Activated naive CD4-positive, alpha-beta T cell treated with anti-CD3 and anti-CD28 coated beads, Interleukin-2, amount 10 ng/mL, durations not matched to agents 7 days and 5 days (primary cell): ENCODE measurements around the gene GDAP2.
"Not testable (repeated sequence)": the region's sequence is repeated elsewhere in the genome, so short reads cannot be mapped to it uniquely, and the experiment has no call there.

Source experiments
- CTCF ChIA-PET: fragments of 350-600 bp; sonication (Branson Sonifier 250); formaldehyde crosslinking; loops from one replicate; lab custom pipeline; 2021; ENCODE audit warnings: antibody characterized with exemption; lab: Charles Lee
- DNase-seq: peaks from one replicate; pipeline ENCODE4 v3.0.0-alpha.2; 2020
- H3K27ac Mint-ChIP-seq: one replicate; pipeline ENCODE4 v1.8.0; 2021; ENCODE audit warnings: mild to moderate bottlenecking, moderate library complexity, mixed read lengths
- H3K27me3 Mint-ChIP-seq: one replicate; pipeline ENCODE4 v1.8.0; 2021; ENCODE audit warnings: mild to moderate bottlenecking, mixed read lengths
- H3K36me3 Mint-ChIP-seq: one replicate; pipeline ENCODE4 v1.8.0; 2021; ENCODE audit warnings: mixed read lengths
- H3K4me1 Mint-ChIP-seq: one replicate; pipeline ENCODE4 v1.8.0; 2021; ENCODE audit warnings: mixed read lengths
- H3K4me3 Mint-ChIP-seq: one replicate; pipeline ENCODE4 v1.8.0; 2021; ENCODE audit warnings: mild to moderate bottlenecking, moderate library complexity, mixed read lengths
- H3K9me3 Mint-ChIP-seq: one replicate; pipeline ENCODE4 v1.8.0; 2021; ENCODE audit warnings: mixed read lengths

The GDAP2 gene

GRCh38 chr1:117886101-117886795 lies 43.2 kb downstream of the GDAP2 start:
- DNase-seq: no peak
- H3K27me3 Mint-ChIP-seq: no peaks in the 10 kb centered on the region
- H3K36me3 Mint-ChIP-seq: peaks cover 10% of the 10 kb centered on the region
- no peak overlapping the region for H3K4me3 Mint-ChIP-seq
- CTCF ChIA-PET: interaction anchor here (1.8 kb wide), 1 partner anchor 9 kb away, joined by 4 read pairs; no protein-coding TSS in a partner anchor
- H3K9me3 Mint-ChIP-seq: no peaks in the 10 kb centered on the region
- H3K4me1 Mint-ChIP-seq: peaks cover 9% of the 10 kb centered on the region
- no peak overlapping the region for H3K27ac Mint-ChIP-seq

GRCh38 chr1:117883616-117884015 lies 45.8 kb downstream of the GDAP2 start:
- H3K9me3 Mint-ChIP-seq: no peaks in the 10 kb centered on the region
- H3K4me3 Mint-ChIP-seq: no peak overlapping the region
- H3K27me3 Mint-ChIP-seq: no peaks in the 10 kb centered on the region
- H3K4me1 Mint-ChIP-seq: peaks cover 9% of the 10 kb centered on the region
- peaks cover 19% of the 10 kb centered on the region for H3K36me3 Mint-ChIP-seq
- no peak overlapping the region for H3K27ac Mint-ChIP-seq
- DNase-seq: no peak
- CTCF ChIA-PET: interaction anchor here (0.8 to 0.9 kb wide), 2 partner anchors 11 to 13 kb away, joined by 3 read pairs; no protein-coding TSS in a partner anchor

DNA sequence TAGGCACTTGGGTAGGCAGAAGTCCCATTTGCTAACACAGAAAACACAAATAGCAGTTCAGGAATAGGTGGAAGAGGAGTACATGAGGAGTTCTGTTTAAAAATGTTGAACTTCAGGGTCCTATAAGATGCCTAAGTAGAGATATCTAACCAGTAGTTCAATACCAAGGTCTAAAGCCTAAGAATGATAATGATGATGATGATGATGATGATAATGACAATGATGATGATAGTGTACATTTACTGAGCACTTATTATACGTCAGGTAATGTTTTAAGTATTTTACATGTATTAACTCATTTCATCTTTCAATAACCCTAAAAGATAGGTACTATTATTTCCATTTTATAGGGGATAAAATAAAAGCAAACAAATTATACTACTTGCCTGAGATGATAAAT lies 50.1 kb downstream of the GDAP2 start:
- CTCF ChIA-PET: no interaction called here
- Mint-ChIP-seq H3K4me3 (no peak overlapping the region), H3K9me3 (peaks cover 2% of the 10 kb centered on the region), H3K4me1 (no peaks in the 10 kb centered on the region), H3K36me3 (peaks cover 46% of the 10 kb centered on the region), H3K27me3 (no peaks in the 10 kb centered on the region), H3K27ac (no peak overlapping the region)
- DNase-seq: no peak

- Mint-ChIP-seq H3K27me3 (no peaks in the 10 kb centered on the region), H3K4me1 (no peaks in the 10 kb centered on the region), H3K9me3 (peaks cover 7% of the 10 kb centered on the region), H3K27ac (no peak overlapping the region), H3K36me3 (peaks cover 54% of the 10 kb centered on the region), H3K4me3 (no peak overlapping the region)
- CTCF ChIA-PET: no interaction called here
- no peak for DNase-seq
These were observed 51.6 kb downstream of the GDAP2 start for GRCh38 chr1:117877823-117878222.

GRCh38 chr1:117871013-117871412 lies 58.4 kb downstream of the GDAP2 start:
- no peak for DNase-seq
- Mint-ChIP-seq H3K9me3 (peaks cover 5% of the 10 kb centered on the region), H3K4me3 (no peak overlapping the region), H3K27me3 (no peaks in the 10 kb centered on the region), H3K27ac (no peak overlapping the region), H3K36me3 (peaks cover 66% of the 10 kb centered on the region), H3K4me1 (no peaks in the 10 kb centered on the region)
- CTCF ChIA-PET: no interaction called here

DNA sequence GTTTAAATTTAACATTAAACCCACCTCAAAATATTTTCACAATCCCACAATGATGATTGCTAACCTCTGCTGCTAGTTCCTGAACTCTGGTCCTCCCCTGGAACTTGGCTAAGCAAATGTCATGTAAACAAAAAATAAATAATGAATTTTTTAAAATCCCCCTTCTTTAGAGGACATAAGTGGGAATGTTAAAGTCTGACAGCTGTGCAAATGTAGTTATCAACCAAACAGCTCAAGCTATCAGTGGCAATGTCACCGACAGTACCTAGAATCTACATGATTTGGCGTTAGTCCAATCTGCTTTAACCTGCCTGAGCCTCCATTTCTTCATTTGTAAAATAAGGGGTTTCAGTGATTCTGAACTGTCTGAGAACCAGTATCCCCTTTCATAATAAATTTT lies 67.7 kb downstream of the GDAP2 start:
- H3K9me3 Mint-ChIP-seq: no peaks in the 10 kb centered on the region
- no peak for DNase-seq
- peaks cover 10% of the 10 kb centered on the region for H3K36me3 Mint-ChIP-seq
- H3K4me1 Mint-ChIP-seq: no peaks in the 10 kb centered on the region
- no peak overlapping the region for H3K4me3 Mint-ChIP-seq
- H3K27ac Mint-ChIP-seq: no peak overlapping the region
- H3K27me3 Mint-ChIP-seq: no peaks in the 10 kb centered on the region
- CTCF ChIA-PET: no interaction called here

DNA sequence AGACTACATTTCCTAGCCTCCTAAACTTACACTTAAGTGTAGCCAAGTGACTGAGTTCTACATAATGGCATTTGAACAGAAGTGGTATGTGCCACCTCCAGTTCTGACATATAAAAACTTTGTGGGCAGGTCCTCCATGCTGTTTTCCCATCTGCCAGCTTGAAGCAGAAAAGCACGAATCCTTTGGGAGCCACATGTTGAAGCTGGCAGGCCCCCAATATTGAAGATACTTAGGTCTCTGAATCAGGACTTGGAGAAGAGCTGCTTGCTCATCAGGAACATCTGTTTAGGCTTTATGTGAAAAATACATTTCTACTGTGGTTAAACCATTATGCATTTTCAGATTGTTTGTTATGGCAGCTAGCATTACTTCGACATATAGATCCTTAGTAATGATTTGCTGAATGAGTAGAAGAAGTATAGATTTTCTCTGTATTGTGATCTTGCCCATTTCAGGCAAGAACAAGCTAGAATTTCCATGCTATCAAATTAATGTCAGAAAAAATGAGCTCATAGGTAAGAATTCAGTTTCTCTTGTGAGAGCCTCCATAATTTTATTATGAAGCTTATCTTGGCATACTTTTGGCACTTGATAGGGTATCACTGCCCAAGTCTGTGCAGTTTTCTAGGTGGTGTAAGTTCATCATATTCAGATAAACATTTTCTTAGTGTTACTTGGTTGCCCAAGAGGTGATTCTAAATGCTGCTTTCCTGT lies 68.4 kb downstream of the GDAP2 start:
- DNase-seq: no peak
- Mint-ChIP-seq H3K4me3 (no peak overlapping the region), H3K4me1 (no peaks in the 10 kb centered on the region), H3K9me3 (no peaks in the 10 kb centered on the region), H3K27ac (no peak overlapping the region), H3K36me3 (peaks cover 7% of the 10 kb centered on the region), H3K27me3 (no peaks in the 10 kb centered on the region)
- CTCF ChIA-PET: interaction anchor here (1.0 kb wide), 1 partner anchor 14 kb away, joined by 3 read pairs; no protein-coding TSS in a partner anchor

GRCh38 chr1:117859901-117860300 lies 69.5 kb downstream of the GDAP2 start:
- Mint-ChIP-seq H3K4me1 (no peaks in the 10 kb centered on the region), H3K36me3 (no peaks in the 10 kb centered on the region), H3K27me3 (no peaks in the 10 kb centered on the region), H3K9me3 (no peaks in the 10 kb centered on the region), H3K4me3 (no peak overlapping the region), H3K27ac (no peak overlapping the region)
- CTCF ChIA-PET: interaction anchor here (1.0 kb wide), 1 partner anchor 15 kb away, joined by 3 read pairs; no protein-coding TSS in a partner anchor
- DNase-seq: no peak

GRCh38 chr1:117857418-117857817 lies 72.0 kb downstream of the GDAP2 start:
- Mint-ChIP-seq H3K36me3 (no peaks in the 10 kb centered on the region), H3K9me3 (no peaks in the 10 kb centered on the region), H3K4me1 (no peaks in the 10 kb centered on the region), H3K4me3 (no peak overlapping the region), H3K27me3 (no peaks in the 10 kb centered on the region), H3K27ac (no peak overlapping the region)
- DNase-seq: no peak
- CTCF ChIA-PET: no interaction called here

DNA sequence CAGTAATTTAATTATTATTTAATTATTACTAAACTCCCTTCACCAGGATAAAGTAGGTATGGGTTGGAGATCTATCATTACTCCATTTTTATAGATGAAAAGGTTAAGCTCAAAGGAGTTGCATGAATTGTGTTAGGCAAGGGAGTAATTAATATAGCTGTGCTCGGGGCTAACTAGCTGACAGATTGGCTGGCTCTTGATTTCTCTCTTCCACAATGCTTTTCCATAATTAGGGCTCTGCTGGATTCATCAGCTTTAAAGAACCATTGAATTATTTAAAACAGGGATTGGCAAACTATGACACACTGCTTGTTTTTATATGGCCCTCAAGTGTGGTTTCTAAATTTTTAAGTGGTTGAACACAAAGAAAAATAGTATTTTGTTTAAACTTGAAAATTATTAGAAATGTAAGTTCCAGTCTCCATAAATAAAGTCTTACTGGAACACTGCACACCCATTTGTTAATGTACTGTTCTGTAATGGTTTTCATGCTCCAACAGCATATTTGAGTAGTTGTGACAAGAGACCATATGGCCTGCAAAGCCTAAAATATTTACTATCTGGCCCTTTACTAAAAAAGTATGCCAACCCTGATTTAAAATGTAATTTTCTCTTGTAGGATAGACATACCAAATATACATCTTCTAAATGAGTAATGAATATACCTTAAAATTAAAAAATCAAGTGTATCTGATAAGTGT lies 76.4 kb downstream of the GDAP2 start:
- no peaks in the 10 kb centered on the region for H3K4me1 Mint-ChIP-seq
- H3K27me3 Mint-ChIP-seq: no peaks in the 10 kb centered on the region
- H3K4me3 Mint-ChIP-seq: no peak overlapping the region
- CTCF ChIA-PET: interaction anchor here (0.7 kb wide), 1 partner anchor 62 kb away, joined by 3 read pairs; no protein-coding TSS in a partner anchor
- no peaks in the 10 kb centered on the region for H3K36me3 Mint-ChIP-seq
- no peak for DNase-seq
- H3K27ac Mint-ChIP-seq: no peak overlapping the region
- H3K9me3 Mint-ChIP-seq: no peaks in the 10 kb centered on the region

GRCh38 chr1:117851687-117852086 lies 77.7 kb downstream of the GDAP2 start:
- H3K4me1 Mint-ChIP-seq: no peaks in the 10 kb centered on the region
- CTCF ChIA-PET: no interaction called here
- no peak overlapping the region for H3K4me3 Mint-ChIP-seq
- no peak overlapping the region for H3K27ac Mint-ChIP-seq
- no peaks in the 10 kb centered on the region for H3K27me3 Mint-ChIP-seq
- no peak for DNase-seq
- no peaks in the 10 kb centered on the region for H3K36me3 Mint-ChIP-seq
- no peaks in the 10 kb centered on the region for H3K9me3 Mint-ChIP-seq

- CTCF ChIA-PET: no interaction called here
- H3K4me1 Mint-ChIP-seq: no peaks in the 10 kb centered on the region
- DNase-seq: no peak
- no peak overlapping the region for H3K27ac Mint-ChIP-seq
- H3K36me3 Mint-ChIP-seq: peaks cover 4% of the 10 kb centered on the region
- H3K4me3 Mint-ChIP-seq: no peak overlapping the region
- no peaks in the 10 kb centered on the region for H3K27me3 Mint-ChIP-seq
- peaks cover 17% of the 10 kb centered on the region for H3K9me3 Mint-ChIP-seq
These were observed 82.6 kb downstream of the GDAP2 start for GRCh38 chr1:117846674-117847425.

GRCh38 chr1:117844478-117844877 lies 84.9 kb downstream of the GDAP2 start:
- DNase-seq, H3K36me3 Mint-ChIP-seq: not testable (repeated sequence)

DNA sequence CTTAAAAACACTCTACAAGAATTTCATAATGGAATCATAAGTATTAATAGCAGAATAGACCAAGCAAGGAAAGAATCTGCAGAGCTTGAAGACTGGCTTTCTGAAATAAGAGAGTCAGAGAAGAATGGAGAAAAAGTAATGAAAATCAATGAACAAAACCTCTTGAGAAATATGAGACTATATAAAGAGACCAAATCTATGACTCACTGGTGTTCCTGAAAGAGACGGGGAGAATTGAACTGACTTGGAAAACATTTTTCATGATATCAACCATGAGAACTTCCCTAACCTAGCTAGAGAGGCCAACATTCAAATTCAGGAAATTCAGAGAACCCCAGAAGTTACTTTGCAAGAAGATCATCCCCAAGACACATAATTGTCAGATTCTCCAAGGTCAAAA lies 85.6 kb downstream of the GDAP2 start:
- no peaks in the 10 kb centered on the region for H3K27me3 Mint-ChIP-seq
- DNase-seq: no peak
- peaks cover 4% of the 10 kb centered on the region for H3K36me3 Mint-ChIP-seq
- CTCF ChIA-PET: no interaction called here
- no peak overlapping the region for H3K27ac Mint-ChIP-seq
- H3K4me1 Mint-ChIP-seq: no peaks in the 10 kb centered on the region
- H3K9me3 Mint-ChIP-seq: peaks cover 17% of the 10 kb centered on the region
- H3K4me3 Mint-ChIP-seq: no peak overlapping the region

More at GRCh38 chr1:117844478-117844877, 84.9 kb downstream of the GDAP2 start:
- peaks cover 17% of the 10 kb centered on the region for H3K9me3 Mint-ChIP-seq
- H3K27ac Mint-ChIP-seq, H3K27me3 Mint-ChIP-seq, H3K4me1 Mint-ChIP-seq, H3K4me3 Mint-ChIP-seq, CTCF ChIA-PET: not testable (repeated sequence)
